Body of pancreas (tissue), 4 donors: ENCODE data around the gene PKP4.

Experiments
- POLR2A ChIP-seq, 3 donors: fragments of 450-650 bp; IDR thresholded peaks; one replicate each; pipeline ENCODE4 v1.6.1; 2016; ENCODE audit warnings: antibody characterized with exemption in 3 of 3, mild to moderate bottlenecking in 2 of 3
- TF ChIP-seq, protein P1 (sequence below), 7 experiments: fragments of 450-650 bp in 4 of 7; fragments of 200-600 bp in 3 of 7; sonication (generic) in 3 of 7; IDR thresholded peaks; one replicate each; pipeline ENCODE4 v1.5.1; 2016 to 2019; ENCODE audit warnings: antibody characterized with exemption in 7 of 7

- TF ChIP-seq, protein P1, sequence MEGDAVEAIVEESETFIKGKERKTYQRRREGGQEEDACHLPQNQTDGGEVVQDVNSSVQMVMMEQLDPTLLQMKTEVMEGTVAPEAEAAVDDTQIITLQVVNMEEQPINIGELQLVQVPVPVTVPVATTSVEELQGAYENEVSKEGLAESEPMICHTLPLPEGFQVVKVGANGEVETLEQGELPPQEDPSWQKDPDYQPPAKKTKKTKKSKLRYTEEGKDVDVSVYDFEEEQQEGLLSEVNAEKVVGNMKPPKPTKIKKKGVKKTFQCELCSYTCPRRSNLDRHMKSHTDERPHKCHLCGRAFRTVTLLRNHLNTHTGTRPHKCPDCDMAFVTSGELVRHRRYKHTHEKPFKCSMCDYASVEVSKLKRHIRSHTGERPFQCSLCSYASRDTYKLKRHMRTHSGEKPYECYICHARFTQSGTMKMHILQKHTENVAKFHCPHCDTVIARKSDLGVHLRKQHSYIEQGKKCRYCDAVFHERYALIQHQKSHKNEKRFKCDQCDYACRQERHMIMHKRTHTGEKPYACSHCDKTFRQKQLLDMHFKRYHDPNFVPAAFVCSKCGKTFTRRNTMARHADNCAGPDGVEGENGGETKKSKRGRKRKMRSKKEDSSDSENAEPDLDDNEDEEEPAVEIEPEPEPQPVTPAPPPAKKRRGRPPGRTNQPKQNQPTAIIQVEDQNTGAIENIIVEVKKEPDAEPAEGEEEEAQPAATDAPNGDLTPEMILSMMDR (IDR thresholded peaks at IDR 0.05), result no peak
- TF ChIP-seq POLR2A (IDR thresholded peaks at IDR 0.05), result no peak
These were observed 110.5 kb downstream of the PKP4 start for GRCh38 chr2:158567208-158567607.
